ENCODE results near the gene TAS2R38. TPM values are rescaled to one million over a fixed set of nuclear protein-coding genes. Genes with fewer than 3 reads are reported as not detected.

The TAS2R38 gene
- total RNA-seq, 1 donor from 2014 or later: not detected

GRCh38 chr7:141978351-141978750, 4.8 kb upstream of the TAS2R38 start:
- Mint-ChIP-seq H3K9me3 (ENCODE audit: unreplicated experiment) (no peaks in the 10 kb centered on the region), H3K27ac (ENCODE audit: unreplicated experiment) (no peak overlapping the region), H3K36me3 (ENCODE audit: low read depth, unreplicated experiment) (no peaks in the 10 kb centered on the region), H3K4me3 (ENCODE audit: unreplicated experiment) (no peak overlapping the region), H3K27me3 (ENCODE audit: low read depth, unreplicated experiment) (peaks cover 2% of the 10 kb centered on the region), H3K4me1 (ENCODE audit: low read depth, unreplicated experiment) (no peaks in the 10 kb centered on the region)
- Histone ChIP-seq H3K79me2 (ENCODE audit: insufficient read depth, low read length) (no peaks in the 10 kb centered on the region), H3K9me3 (ENCODE audit: insufficient read depth, low read depth, low read length) (no peaks in the 10 kb centered on the region), H3K27me3 (ENCODE audit: insufficient read depth, low read length) (no peaks in the 10 kb centered on the region), H3K27ac (ENCODE audit: low read depth, low read length) (no peak overlapping the region), H3K4me2 (ENCODE audit: low read length) (no peak overlapping the region), H4K20me1 (ENCODE audit: insufficient read depth, low read length) (no peaks in the 10 kb centered on the region), H3K4me1 (ENCODE audit: insufficient read depth, low read length) (no peaks in the 10 kb centered on the region), H3K4me3 (ENCODE audit: insufficient read depth, low read depth, low read length) (no peak overlapping the region), H3K36me3 (ENCODE audit: insufficient read depth, low read length) (no peaks in the 10 kb centered on the region), H2AFZ (ENCODE audit: low read depth, low read length) (no peak overlapping the region), H3K9ac (ENCODE audit: low read length) (no peak overlapping the region)
- FAIRE-seq (no peak), DNase-seq (ENCODE audit: low read depth) (no peak)
- TF ChIP-seq CTCF (IDR thresholded peaks at IDR 0.05; ENCODE audit: insufficient read depth, low read depth, low read length) (no peak), EZH2 (IDR thresholded peaks at IDR 0.05; ENCODE audit: insufficient read depth, low read length) (no peak)

- Histone ChIP-seq H3K4me2 (ENCODE audit: low read length) (peak overlapping the region; percentile 79), H2AFZ (ENCODE audit: low read depth, low read length) (peak overlapping the region; percentile 62)
Measured at GRCh38 chr7:141976524-141977245, 3.1 kb upstream of the TAS2R38 start.

More at GRCh38 chr7:141976524-141977245, 3.1 kb upstream of the TAS2R38 start:
- Histone ChIP-seq H3K9me3 (ENCODE audit: insufficient read depth, low read depth, low read length) (no peaks in the 10 kb centered on the region), H3K27ac (ENCODE audit: low read depth, low read length) (no peak overlapping the region), H4K20me1 (ENCODE audit: insufficient read depth, low read length) (no peaks in the 10 kb centered on the region), H3K9ac (ENCODE audit: low read length) (no peak overlapping the region), H3K4me1 (ENCODE audit: insufficient read depth, low read length) (no peaks in the 10 kb centered on the region), H3K79me2 (ENCODE audit: insufficient read depth, low read length) (no peaks in the 10 kb centered on the region), H3K36me3 (ENCODE audit: insufficient read depth, low read length) (no peaks in the 10 kb centered on the region), H3K4me3 (ENCODE audit: insufficient read depth, low read depth, low read length) (no peak overlapping the region), H3K27me3 (ENCODE audit: insufficient read depth, low read length) (no peaks in the 10 kb centered on the region)
- H3K36me3 Mint-ChIP-seq (ENCODE audit: low read depth, unreplicated experiment): no peaks in the 10 kb centered on the region
- H3K27me3 Mint-ChIP-seq (ENCODE audit: low read depth, unreplicated experiment): peaks cover 2% of the 10 kb centered on the region
- no peak overlapping the region for H3K27ac Mint-ChIP-seq (ENCODE audit: unreplicated experiment)
- no peak for DNase-seq (ENCODE audit: low read depth)
- TF ChIP-seq EZH2 (IDR thresholded peaks at IDR 0.05; ENCODE audit: insufficient read depth, low read length) (no peak), CTCF (IDR thresholded peaks at IDR 0.05; ENCODE audit: insufficient read depth, low read depth, low read length) (no peak)
- FAIRE-seq: no peak
- H3K4me3 Mint-ChIP-seq (ENCODE audit: unreplicated experiment): no peak overlapping the region
- no peaks in the 10 kb centered on the region for H3K9me3 Mint-ChIP-seq (ENCODE audit: unreplicated experiment)
- H3K4me1 Mint-ChIP-seq (ENCODE audit: low read depth, unreplicated experiment): no peaks in the 10 kb centered on the region

All from astrocyte (in vitro differentiated cells and primary cell).